ENCODE measurements around the gene USP48.
"Not testable (repeated sequence)": the region's sequence is repeated elsewhere in the genome, so short reads cannot be mapped to it uniquely, and the experiment has no call there.

Gene USP48, protein sequence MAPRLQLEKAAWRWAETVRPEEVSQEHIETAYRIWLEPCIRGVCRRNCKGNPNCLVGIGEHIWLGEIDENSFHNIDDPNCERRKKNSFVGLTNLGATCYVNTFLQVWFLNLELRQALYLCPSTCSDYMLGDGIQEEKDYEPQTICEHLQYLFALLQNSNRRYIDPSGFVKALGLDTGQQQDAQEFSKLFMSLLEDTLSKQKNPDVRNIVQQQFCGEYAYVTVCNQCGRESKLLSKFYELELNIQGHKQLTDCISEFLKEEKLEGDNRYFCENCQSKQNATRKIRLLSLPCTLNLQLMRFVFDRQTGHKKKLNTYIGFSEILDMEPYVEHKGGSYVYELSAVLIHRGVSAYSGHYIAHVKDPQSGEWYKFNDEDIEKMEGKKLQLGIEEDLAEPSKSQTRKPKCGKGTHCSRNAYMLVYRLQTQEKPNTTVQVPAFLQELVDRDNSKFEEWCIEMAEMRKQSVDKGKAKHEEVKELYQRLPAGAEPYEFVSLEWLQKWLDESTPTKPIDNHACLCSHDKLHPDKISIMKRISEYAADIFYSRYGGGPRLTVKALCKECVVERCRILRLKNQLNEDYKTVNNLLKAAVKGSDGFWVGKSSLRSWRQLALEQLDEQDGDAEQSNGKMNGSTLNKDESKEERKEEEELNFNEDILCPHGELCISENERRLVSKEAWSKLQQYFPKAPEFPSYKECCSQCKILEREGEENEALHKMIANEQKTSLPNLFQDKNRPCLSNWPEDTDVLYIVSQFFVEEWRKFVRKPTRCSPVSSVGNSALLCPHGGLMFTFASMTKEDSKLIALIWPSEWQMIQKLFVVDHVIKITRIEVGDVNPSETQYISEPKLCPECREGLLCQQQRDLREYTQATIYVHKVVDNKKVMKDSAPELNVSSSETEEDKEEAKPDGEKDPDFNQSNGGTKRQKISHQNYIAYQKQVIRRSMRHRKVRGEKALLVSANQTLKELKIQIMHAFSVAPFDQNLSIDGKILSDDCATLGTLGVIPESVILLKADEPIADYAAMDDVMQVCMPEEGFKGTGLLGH

GRCh38 chr1:21782868-21783678 is at the start of gene USP48:
USP48 (minus strand) TSS chr1:21783149; CDS start chr1:21782957, 192 bp downstream.
- DNase-seq, result peak; percentile 91 to 96 (median 93)

GRCh38 chr1:21831454-21831970 is 48.6 kb upstream of the USP48 start:
- no peak for DNase-seq

- DNase-seq, result no peak
Measured at GRCh38 chr1:21830792-21831453, 48.0 kb upstream of the USP48 start.

DNA sequence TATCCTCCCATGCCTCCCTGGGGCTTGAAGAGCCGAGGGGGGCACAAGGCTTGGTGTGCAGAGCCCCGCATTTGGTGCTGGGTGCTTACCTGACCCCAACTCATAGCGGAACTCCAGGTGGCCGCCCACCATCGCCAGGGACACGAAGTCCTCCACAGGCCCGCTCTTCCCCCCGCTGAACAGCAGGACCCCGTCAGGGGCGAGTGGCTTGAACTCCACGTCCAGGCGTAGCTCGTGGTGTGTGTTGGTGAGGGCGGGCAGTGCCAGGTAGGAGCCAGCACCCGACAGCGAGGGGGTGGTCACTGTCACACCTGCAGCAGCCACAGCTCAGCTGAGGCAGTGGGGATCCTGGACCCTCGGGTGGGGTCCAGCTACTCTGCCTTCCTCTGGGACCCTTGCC is 46.3 kb upstream of the USP48 start:
- no peak for DNase-seq

DNA sequence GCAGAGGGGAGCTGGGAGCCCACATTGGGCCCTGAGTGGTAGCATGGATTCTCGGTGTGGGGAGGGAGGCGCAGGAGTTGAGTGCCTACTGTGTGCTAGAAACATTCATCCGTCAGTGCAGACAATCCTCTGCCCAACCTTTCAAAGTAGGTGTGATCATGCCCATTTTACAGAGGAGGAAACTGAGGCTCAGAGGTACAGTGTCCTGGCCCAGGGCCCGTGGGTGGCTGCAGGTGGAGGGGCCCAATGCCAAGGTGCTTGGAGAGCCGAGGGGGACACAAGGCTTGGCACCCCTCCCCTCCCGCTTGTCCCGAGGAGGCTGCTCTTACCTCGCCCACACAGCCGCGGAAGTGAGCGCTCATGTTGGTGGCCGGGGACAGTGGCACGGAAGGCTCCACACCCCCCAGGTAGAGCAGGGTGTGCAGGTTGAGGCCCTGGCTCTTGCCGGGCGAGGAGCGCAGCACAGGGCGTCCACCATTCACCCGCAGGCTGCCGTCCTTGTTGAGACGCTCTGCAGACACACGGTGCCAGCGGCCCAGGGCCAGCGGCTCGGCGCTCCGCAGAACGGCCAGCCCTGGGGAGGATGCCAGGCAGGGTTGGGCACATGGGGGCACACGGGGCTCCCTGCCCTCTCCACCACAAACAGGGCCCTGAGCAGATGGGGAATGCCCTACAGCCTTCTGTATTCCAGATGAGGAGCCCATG is 45.7 kb upstream of the USP48 start:
- no peak for DNase-seq

DNA sequence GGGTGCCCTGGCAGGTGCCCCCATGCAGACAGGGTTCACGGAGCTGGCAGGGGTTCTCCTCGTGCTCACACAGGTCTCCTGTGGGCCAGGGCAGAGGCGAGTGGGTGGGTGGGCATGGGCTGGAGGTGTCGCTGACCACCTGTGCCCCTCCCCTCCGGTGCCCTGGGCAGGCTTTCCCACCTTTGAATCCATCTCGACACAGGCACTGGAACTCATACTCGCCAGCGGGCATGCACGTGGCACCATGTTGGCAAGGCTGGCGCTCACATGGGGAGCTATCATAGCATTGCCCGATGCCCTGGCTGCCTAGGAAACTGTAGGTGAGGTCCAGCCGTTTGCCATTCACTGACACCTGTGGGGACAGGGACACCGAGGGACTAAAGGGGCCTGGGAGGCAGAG is 45.1 kb upstream of the USP48 start:
- no peak for DNase-seq

- no peak for DNase-seq
Measured at GRCh38 chr1:21827141-21827679, 44.3 kb upstream of the USP48 start.

DNA sequence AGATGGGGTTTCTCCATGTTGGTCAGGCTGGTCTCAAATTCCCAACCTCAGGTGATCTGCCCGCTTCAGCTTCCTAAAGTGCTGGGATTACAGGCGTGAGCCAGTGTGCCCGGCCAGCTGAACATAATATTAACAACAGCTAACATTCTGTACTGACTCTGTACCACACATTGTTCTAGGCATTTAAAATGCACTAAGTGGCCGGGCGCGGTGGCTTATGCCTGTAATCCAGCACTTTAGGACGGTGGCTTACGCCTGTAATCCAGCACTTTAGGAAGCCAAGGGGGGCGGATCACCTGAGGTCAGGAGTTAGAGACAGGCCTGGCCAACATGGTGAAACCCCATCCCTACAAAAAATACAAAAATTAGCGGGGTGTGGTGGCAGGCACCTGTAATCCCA is 43.7 kb upstream of the USP48 start:
- DNase-seq, result not testable (repeated sequence)

DNA sequence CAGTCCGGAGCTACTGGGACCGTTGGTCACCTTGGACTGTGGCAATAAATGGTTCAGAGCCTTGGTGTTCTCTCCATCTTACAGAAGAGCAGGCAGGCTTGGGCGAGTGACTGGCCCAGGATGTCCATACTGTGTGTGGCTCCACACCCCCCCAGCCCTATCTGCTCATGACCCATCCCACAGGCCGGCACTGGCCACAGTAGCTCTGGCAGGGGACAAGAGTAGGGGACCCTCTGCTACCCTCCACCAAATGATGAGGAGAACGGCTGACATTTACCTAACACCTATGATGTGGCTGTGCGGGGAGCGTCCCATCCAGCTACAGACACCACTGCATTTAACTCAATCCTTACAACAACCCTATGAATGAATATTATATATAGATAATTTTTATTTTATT is 42.4 kb upstream of the USP48 start:
- no peak for DNase-seq

- no peak for DNase-seq
Measured at GRCh38 chr1:21824926-21825325, 42.0 kb upstream of the USP48 start.

- no peak for DNase-seq
Measured at GRCh38 chr1:21823980-21824702, 41.2 kb upstream of the USP48 start.

GRCh38 chr1:21823206-21823979 is 40.4 kb upstream of the USP48 start:
- no peak for DNase-seq

GRCh38 chr1:21822349-21822748 is 39.4 kb upstream of the USP48 start:
- DNase-seq, result no peak

- DNase-seq, result no peak
Measured at GRCh38 chr1:21821385-21822019, 38.6 kb upstream of the USP48 start.

GRCh38 chr1:21820597-21821232 is 37.8 kb upstream of the USP48 start:
- no peak for DNase-seq

- peak in 1 of 4 experiments; percentile 6 for DNase-seq
Measured at GRCh38 chr1:21818656-21819055, 35.7 kb upstream of the USP48 start.

DNA sequence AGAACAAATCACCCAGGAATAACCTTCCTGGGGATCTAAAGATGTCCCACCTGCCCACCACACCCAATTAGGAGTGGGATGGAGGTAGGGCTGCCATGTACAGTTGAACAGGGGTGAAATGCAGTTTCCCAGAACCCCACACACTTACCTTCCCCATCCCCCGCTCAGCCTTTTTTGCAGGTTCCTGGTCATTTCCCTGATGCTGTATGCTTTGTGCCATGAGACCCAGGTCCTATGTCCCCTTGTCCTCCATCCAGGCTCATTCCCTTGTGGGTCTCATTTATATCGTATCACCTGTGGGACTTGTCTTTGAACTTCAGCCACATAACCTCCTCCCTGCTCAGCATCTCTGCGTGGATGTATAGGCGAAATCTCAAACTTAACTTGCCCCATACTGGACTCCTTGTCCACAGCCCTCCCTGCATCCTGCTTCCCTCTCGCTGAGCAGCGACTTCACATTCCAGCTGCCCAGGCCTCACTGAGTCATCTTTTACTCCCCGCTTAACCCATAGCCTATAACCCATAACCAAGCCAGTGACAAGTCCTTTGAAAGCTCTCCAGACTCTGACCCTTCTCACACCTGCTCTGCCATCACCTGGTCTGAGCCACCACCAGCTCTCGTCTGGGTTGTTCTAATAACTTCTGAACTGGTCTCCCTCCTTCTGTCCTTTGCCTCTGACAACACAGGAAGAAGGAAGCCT is 33.8 kb upstream of the USP48 start:
- DNase-seq, result no peak
